ENCODE data around the gene AQP3. TPM values are rescaled to one million over a fixed set of nuclear protein-coding genes. Genes with fewer than 3 reads are reported as not detected.
"Not testable (repeated sequence)": the region's sequence is repeated elsewhere in the genome, so short reads cannot be mapped to it uniquely, and the experiment has no call there.

Gene AQP3
- total RNA-seq, 1 donor from 2014 or later, result 3.4 TPM

GRCh38 chr9:33460854-33461253 lies 13.5 kb upstream of the AQP3 start:
- H3K27me3 Mint-ChIP-seq (ENCODE audit: insufficient read depth), result no peaks in the 10 kb centered on the region
- intact Hi-C loops (cut with micrococcal nuclease), result no loop called here
- H3K4me1 Mint-ChIP-seq (ENCODE audit: low read depth), result peaks cover 28% of the 10 kb centered on the region
- DNase-seq (ENCODE audit: low spot score), result no peak
- H3K4me3 Mint-ChIP-seq, result no peak overlapping the region
- peaks cover 31% of the 10 kb centered on the region for H3K36me3 Mint-ChIP-seq (ENCODE audit: low read depth)
- H3K9me3 Mint-ChIP-seq, result no peaks in the 10 kb centered on the region
- no peak overlapping the region for H3K27ac Mint-ChIP-seq

DNA sequence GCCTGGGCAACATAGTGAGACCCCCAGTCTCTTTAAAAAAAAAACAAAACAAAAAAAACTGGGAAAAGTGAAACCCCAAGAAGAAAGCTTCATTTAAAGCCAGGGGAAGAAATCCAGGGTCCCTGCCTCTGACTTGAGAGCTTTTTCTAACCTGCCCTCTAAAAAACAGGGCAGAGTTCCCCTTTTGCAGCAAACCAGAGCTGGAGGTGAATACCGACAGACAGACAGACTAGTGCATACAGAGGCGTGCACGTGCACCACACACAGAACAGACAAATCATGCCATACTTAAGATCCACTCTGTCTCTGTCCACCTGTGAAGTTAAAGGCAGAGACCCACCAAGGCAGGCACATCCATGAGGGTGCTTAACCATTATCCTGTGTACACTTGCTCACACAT lies 11.7 kb upstream of the AQP3 start:
- DNase-seq (ENCODE audit: low spot score), result no peak
- Mint-ChIP-seq H3K9me3 (no peaks in the 10 kb centered on the region), H3K27me3 (ENCODE audit: insufficient read depth) (no peaks in the 10 kb centered on the region), H3K4me1 (ENCODE audit: low read depth) (peaks cover 40% of the 10 kb centered on the region), H3K27ac (peak overlapping the region; percentile 50), H3K36me3 (ENCODE audit: low read depth) (peaks cover 19% of the 10 kb centered on the region), H3K4me3 (no peak overlapping the region)
- intact Hi-C loops (cut with micrococcal nuclease), result no loop called here

- H3K36me3 Mint-ChIP-seq (ENCODE audit: low read depth), result peaks cover 19% of the 10 kb centered on the region
- H3K4me3 Mint-ChIP-seq, result peak overlapping the region; percentile 17
- H3K4me1 Mint-ChIP-seq (ENCODE audit: low read depth), result peaks cover 46% of the 10 kb centered on the region
- no peak for DNase-seq (ENCODE audit: low spot score)
- H3K27ac Mint-ChIP-seq, result peak overlapping the region; percentile 72
- intact Hi-C loops (cut with micrococcal nuclease), result no loop called here
- no peaks in the 10 kb centered on the region for H3K9me3 Mint-ChIP-seq
- no peaks in the 10 kb centered on the region for H3K27me3 Mint-ChIP-seq (ENCODE audit: insufficient read depth)
These were observed 11.1 kb upstream of the AQP3 start for GRCh38 chr9:33458444-33458843.

DNA sequence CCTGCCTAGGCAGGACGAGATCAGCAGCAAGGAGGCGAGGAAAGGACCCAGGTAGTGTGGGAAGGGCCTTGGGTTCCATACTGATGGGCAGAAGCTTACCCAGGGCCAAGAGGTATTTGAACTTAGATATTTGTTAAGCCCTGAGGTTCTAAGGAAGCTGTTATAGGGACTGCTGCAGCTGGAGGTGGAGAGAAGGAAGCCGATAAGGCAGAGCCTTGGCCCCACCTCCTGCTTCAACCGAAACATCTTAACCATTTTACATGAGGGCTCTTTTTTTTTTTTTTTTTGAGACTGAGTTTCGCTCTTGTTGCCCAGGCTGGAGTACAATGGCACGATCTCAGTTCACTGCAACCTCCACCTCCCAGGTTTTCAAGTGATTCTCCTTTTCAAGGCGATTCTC lies 8.6 kb upstream of the AQP3 start:
- Mint-ChIP-seq H3K36me3 (ENCODE audit: low read depth) (peaks cover 5% of the 10 kb centered on the region), H3K27me3 (ENCODE audit: insufficient read depth) (no peaks in the 10 kb centered on the region), H3K4me1 (ENCODE audit: low read depth) (peaks cover 60% of the 10 kb centered on the region), H3K4me3 (no peak overlapping the region), H3K9me3 (no peaks in the 10 kb centered on the region), H3K27ac (peak overlapping the region; percentile 19)
- no peak for DNase-seq (ENCODE audit: low spot score)
- intact Hi-C loops (cut with micrococcal nuclease), result no loop called here

DNA sequence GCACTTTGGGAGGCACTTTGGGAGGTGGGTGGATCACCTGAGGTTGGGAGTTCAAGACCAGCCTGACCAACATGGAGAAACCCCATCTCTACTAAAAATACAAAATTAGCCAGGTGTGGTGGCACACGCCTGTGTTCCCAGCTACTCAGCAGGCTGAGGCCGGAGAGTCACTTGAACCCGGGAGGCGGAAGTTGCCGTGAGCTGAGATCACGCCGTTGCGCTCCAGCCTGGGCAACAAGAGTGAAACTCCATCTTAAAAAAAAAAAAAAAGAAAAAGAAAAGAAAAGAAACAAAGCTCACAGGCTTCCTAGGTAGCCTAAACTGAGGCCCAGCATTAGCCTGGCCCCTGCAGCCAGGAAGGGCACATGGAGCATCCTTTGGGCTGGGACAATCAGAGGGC lies 8.1 kb upstream of the AQP3 start:
- H3K36me3 Mint-ChIP-seq (ENCODE audit: low read depth); DNase-seq (ENCODE audit: low spot score); H3K4me3 Mint-ChIP-seq; H3K9me3 Mint-ChIP-seq; intact Hi-C loops (cut with micrococcal nuclease); H3K27me3 Mint-ChIP-seq (ENCODE audit: insufficient read depth): not testable (repeated sequence)
- peak overlapping the region; percentile 19 for H3K27ac Mint-ChIP-seq
- H3K4me1 Mint-ChIP-seq (ENCODE audit: low read depth), result peaks cover 60% of the 10 kb centered on the region

- H3K36me3 Mint-ChIP-seq (ENCODE audit: low read depth); H3K9me3 Mint-ChIP-seq; H3K4me3 Mint-ChIP-seq; H3K27ac Mint-ChIP-seq; DNase-seq (ENCODE audit: low spot score); H3K27me3 Mint-ChIP-seq (ENCODE audit: insufficient read depth); intact Hi-C loops (cut with micrococcal nuclease): not testable (repeated sequence)
- peaks cover 60% of the 10 kb centered on the region for H3K4me1 Mint-ChIP-seq (ENCODE audit: low read depth)
These were observed 7.3 kb upstream of the AQP3 start for GRCh38 chr9:33454661-33455026.

DNA sequence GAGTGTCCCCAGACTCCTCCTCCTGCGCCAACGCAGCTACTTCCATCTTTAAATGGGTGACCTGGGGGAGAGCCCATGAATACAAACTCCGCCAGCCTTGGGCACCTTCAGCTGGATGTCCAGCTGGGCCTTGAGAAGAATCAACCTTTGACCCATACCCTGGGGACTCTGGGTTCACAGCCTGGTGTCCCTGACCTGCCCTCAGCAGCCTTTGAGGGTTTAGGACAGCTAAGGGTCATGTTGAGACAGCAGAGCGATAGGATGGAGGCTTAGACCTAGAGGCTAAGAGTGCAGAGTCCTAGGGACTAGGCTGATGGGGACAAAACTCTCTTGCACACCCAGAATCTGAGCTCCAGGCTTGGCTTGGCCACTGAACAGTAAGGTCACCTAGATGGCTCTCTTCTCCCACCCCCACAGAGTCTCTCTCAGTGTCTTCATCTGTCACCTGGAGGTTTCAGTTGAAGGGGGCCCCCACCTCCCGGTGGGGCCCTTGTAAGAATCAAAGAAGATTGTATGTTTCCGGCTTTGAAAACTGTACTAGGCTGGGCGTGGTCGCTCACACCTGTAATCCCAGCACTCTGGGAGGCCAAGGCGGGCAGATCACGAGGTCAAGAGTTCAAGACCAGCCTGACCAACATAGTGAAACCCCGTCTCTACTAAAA lies 6.7 kb upstream of the AQP3 start:
- Mint-ChIP-seq H3K9me3 (no peaks in the 10 kb centered on the region), H3K27ac (no peak overlapping the region), H3K27me3 (ENCODE audit: insufficient read depth) (no peaks in the 10 kb centered on the region), H3K36me3 (ENCODE audit: low read depth) (peaks cover 2% of the 10 kb centered on the region), H3K4me3 (no peak overlapping the region), H3K4me1 (ENCODE audit: low read depth) (peaks cover 55% of the 10 kb centered on the region)
- intact Hi-C loops (cut with micrococcal nuclease), result loop anchor here (2.0 kb wide), 1 partner anchor 51 kb away; the partner anchor contains the start of gene AQP7
- DNase-seq (ENCODE audit: low spot score), result no peak

DNA sequence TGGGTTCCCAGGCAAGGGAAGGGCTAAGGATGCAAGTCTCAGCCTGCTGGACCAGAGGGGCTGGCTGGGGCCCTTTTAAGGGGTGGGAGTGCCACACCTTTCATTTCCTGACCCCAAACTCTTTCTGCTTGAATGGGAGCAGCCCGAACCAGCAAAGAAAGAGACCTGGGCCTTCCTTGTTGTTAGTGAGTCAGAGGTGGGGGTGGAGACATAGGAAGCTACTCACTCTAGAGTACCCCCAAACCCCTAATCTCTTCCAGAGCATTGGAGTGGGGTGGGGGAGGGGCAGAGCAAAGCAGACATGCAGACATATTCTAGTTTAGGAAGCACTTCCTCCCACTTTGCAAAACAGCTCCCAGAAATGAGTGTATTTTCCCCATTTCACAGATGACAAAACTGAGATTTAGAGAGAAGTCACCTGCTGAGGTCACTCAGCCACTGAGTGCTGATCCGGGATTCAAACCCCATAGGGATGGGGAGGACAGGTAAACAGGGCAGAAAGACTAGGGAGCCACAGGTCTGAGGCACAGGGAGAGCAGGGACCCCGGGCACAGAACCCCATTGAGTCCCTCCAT lies 6.0 kb upstream of the AQP3 start:
- H3K9me3 Mint-ChIP-seq, result no peaks in the 10 kb centered on the region
- DNase-seq (ENCODE audit: low spot score), result no peak
- intact Hi-C loops (cut with micrococcal nuclease), result loop anchor here (2.0 kb wide), 1 partner anchor 51 kb away; the partner anchor contains the start of gene AQP7
- peak overlapping the region; percentile 31 for H3K27ac Mint-ChIP-seq
- H3K27me3 Mint-ChIP-seq (ENCODE audit: insufficient read depth), result no peaks in the 10 kb centered on the region
- no peak overlapping the region for H3K4me3 Mint-ChIP-seq
- no peaks in the 10 kb centered on the region for H3K36me3 Mint-ChIP-seq (ENCODE audit: low read depth)
- peaks cover 50% of the 10 kb centered on the region for H3K4me1 Mint-ChIP-seq (ENCODE audit: low read depth)

DNA sequence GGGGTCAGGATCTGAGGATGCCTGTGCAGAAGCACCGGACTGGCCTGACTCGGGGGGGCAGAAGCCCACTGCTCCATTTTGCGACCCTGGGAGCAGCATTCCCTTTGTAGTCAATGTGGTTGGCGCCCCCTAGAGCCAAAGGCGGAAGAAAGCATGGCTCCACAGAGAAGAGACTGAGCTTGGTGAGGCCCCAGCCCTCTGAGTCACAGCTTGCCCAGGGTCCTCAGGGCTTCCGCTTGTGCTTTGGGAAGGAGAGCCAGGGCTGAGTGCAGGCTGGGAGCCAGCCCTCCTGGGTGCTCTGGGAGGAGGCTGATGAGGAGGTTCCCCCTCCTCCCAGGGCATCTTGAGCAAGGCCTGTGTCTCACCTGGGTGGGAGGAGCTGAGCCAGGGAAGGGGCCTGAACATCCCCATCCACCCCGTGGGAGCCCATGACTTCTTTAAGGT lies 5.5 kb upstream of the AQP3 start:
- intact Hi-C loops (cut with micrococcal nuclease), result loop anchor here (2.0 kb wide), 1 partner anchor 50 kb away; the partner anchor contains the start of gene AQP7
- peaks cover 52% of the 10 kb centered on the region for H3K4me1 Mint-ChIP-seq (ENCODE audit: low read depth)
- H3K27me3 Mint-ChIP-seq (ENCODE audit: insufficient read depth), result no peaks in the 10 kb centered on the region
- no peaks in the 10 kb centered on the region for H3K36me3 Mint-ChIP-seq (ENCODE audit: low read depth)
- H3K27ac Mint-ChIP-seq, result peak overlapping the region; percentile 31
- no peak for DNase-seq (ENCODE audit: low spot score)
- H3K4me3 Mint-ChIP-seq, result no peak overlapping the region
- H3K9me3 Mint-ChIP-seq, result no peaks in the 10 kb centered on the region

DNA sequence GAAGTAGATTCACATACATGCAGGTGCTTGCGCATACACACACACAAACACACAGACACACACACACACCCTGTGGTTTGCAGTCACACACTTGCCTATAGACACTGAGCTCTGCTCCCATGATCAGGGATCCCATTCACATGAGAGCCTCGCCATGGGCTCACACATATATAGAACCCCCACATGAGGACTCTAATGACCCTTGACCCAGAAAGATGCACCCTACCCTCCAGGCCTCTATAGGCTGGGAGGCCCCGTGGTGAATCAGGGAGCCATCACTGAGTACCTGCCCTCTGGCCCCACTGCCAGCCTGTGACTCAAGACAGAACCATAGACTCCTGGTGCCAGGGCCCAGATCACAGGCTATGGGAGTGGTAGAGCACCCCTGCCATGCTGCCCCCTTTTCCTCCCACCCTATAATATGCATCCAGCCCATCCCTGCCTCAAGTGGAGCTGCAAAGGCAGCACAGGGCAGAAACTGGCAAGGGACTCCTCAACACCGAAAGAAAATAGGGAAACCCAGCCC lies 3.3 kb upstream of the AQP3 start:
- H3K4me1 Mint-ChIP-seq (ENCODE audit: low read depth), result peaks cover 57% of the 10 kb centered on the region
- H3K27me3 Mint-ChIP-seq (ENCODE audit: insufficient read depth), result no peaks in the 10 kb centered on the region
- H3K36me3 Mint-ChIP-seq (ENCODE audit: low read depth), result no peaks in the 10 kb centered on the region
- no peak overlapping the region for H3K27ac Mint-ChIP-seq
- H3K9me3 Mint-ChIP-seq, result no peaks in the 10 kb centered on the region
- intact Hi-C loops (cut with micrococcal nuclease), result no loop called here
- no peak for DNase-seq (ENCODE audit: low spot score)
- no peak overlapping the region for H3K4me3 Mint-ChIP-seq

DNA sequence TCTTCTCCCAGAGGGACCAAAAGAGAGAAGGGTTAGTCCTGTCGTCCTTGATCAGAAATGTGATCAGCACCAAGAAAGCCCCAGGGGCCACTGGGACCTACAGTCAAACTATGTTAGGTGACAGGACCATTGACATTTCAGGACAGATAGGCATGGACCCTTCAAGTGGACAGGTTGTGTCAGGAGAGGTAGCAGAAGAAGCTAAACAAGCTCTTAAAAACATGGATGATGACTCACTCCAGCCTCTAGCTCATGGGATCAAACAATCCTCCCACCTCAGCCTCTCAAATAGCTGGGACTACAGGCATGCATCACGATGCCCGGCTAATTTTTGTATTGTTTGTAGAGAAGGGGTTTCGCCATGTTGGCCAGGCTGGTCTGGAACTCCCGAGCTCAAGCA lies 2.3 kb upstream of the AQP3 start:
- Mint-ChIP-seq H3K4me3 (no peak overlapping the region), H3K9me3 (no peaks in the 10 kb centered on the region), H3K4me1 (ENCODE audit: low read depth) (peaks cover 63% of the 10 kb centered on the region), H3K27me3 (ENCODE audit: insufficient read depth) (no peaks in the 10 kb centered on the region), H3K27ac (no peak overlapping the region), H3K36me3 (ENCODE audit: low read depth) (peaks cover under 1% of the 10 kb centered on the region)
- intact Hi-C loops (cut with micrococcal nuclease), result loop anchor here (5.0 kb wide), 1 partner anchor 282 kb away; the partner anchor contains the start of gene B4GALT1
- DNase-seq (ENCODE audit: low spot score), result no peak

GRCh38 chr9:33447799-33448553 lies 583 bp upstream of the AQP3 start:
- peaks cover 9% of the 10 kb centered on the region for H3K36me3 Mint-ChIP-seq (ENCODE audit: low read depth)
- H3K4me1 Mint-ChIP-seq (ENCODE audit: low read depth), result peaks cover 48% of the 10 kb centered on the region
- peak overlapping the region; percentile 81 for H3K27ac Mint-ChIP-seq
- DNase-seq (ENCODE audit: low spot score), result no peak
- peak overlapping the region; percentile 80 for H3K4me3 Mint-ChIP-seq
- no peaks in the 10 kb centered on the region for H3K27me3 Mint-ChIP-seq (ENCODE audit: insufficient read depth)
- intact Hi-C loops (cut with micrococcal nuclease), result loop anchor here (1.0 to 5.0 kb wide), 3 partner anchors 18 to 601 kb away; partner anchors contain the start of genes B4GALT1 and UBAP2
- no peaks in the 10 kb centered on the region for H3K9me3 Mint-ChIP-seq
